Esophagus squamous epithelium (tissue), 5 donors: ENCODE measurements around the gene NHERF1. TPM values are rescaled to one million over a fixed set of nuclear protein-coding genes. Genes with fewer than 3 reads are reported as not detected.

Experiments
- DNase-seq: peaks from one replicate; lab custom pipeline; 2025; lab: John Stamatoyannopoulos, UW
- H3K27ac ChIP-seq, 4 donors: fragments of 200-600 bp; sonication (generic); one replicate each; pipeline ENCODE4 v1.5.1; 2016 to 2019; ENCODE audit warnings: mild to moderate bottlenecking in 1 of 4
- H3K27me3 ChIP-seq, 4 donors: fragments of 200-600 bp; sonication (generic); 1 replicate in 3 of 4; 2 replicates in 1 of 4; pipeline versions ENCODE4 v1.5.1 to v1.6.0; 2017 to 2021; ENCODE audit warnings: antibody characterized with exemption in 1 of 4
- H3K36me3 ChIP-seq, 3 donors: fragments of 200-600 bp; sonication (generic); one replicate each; pipeline ENCODE4 v1.5.1; 2016 to 2019
- H3K4me1 ChIP-seq, 3 donors: fragments of 200-600 bp; sonication (generic); one replicate each; pipeline ENCODE4 v1.5.1; 2017 to 2019
- H3K4me3 ChIP-seq, 4 donors: fragments of 200-600 bp; sonication (generic); 1 replicate in 3 of 4; 2 replicates in 1 of 4; pipeline ENCODE4 v1.5.1; 2016 to 2019; ENCODE audit warnings: mild to moderate bottlenecking in 2 of 4, moderate library complexity in 1 of 4
- H3K9me3 ChIP-seq, 3 donors: fragments of 200-600 bp; sonication (generic); one replicate each; pipeline ENCODE4 v1.5.1; 2016 to 2019
- POLR2A ChIP-seq, 4 donors: fragments of 450-650 bp; IDR thresholded peaks; one replicate each; pipeline ENCODE4 v1.6.1; 2017; ENCODE audit warnings: antibody characterized with exemption in 4 of 4, mild to moderate bottlenecking in 4 of 4, moderate library complexity in 3 of 4
- WGBS, 2 donors: methylation state at CpG; one replicate each; pipeline ENCODE4 v1.1.5; 2018; 5-methylcytosine and 5-hydroxymethylcytosine counted together
- intact Hi-C: fragments of 100-400 bp; cut with DNase I; formaldehyde crosslinking; loops from one replicate; pipeline ENCODE4 v1.15.0; 2022
- total RNA-seq, 4 donors: library from RNA; depleted of rRNA; stranded (reverse); fragments of >200 nt; gene quantifications; one replicate each; pipeline ENCODE4 v1.1.0, GENCODE V29; 2016
- TF ChIP-seq, protein P1 (sequence below), 6 experiments: fragments of 450-650 bp in 4 of 6; fragments of 200-600 bp in 2 of 6; sonication (generic) in 2 of 6; IDR thresholded peaks; one replicate each; pipeline ENCODE4 v1.5.1; 2016 to 2019; ENCODE audit warnings: antibody characterized with exemption in 6 of 6, mild to moderate bottlenecking in 4 of 6, moderate library complexity in 4 of 6
- donor health status: DM: yes; HTN: yes; CAD: no.

NHERF1 gene
- total RNA-seq, 4 donors from 2014 or later, result 214 to 483 (median 313) TPM

DNA sequence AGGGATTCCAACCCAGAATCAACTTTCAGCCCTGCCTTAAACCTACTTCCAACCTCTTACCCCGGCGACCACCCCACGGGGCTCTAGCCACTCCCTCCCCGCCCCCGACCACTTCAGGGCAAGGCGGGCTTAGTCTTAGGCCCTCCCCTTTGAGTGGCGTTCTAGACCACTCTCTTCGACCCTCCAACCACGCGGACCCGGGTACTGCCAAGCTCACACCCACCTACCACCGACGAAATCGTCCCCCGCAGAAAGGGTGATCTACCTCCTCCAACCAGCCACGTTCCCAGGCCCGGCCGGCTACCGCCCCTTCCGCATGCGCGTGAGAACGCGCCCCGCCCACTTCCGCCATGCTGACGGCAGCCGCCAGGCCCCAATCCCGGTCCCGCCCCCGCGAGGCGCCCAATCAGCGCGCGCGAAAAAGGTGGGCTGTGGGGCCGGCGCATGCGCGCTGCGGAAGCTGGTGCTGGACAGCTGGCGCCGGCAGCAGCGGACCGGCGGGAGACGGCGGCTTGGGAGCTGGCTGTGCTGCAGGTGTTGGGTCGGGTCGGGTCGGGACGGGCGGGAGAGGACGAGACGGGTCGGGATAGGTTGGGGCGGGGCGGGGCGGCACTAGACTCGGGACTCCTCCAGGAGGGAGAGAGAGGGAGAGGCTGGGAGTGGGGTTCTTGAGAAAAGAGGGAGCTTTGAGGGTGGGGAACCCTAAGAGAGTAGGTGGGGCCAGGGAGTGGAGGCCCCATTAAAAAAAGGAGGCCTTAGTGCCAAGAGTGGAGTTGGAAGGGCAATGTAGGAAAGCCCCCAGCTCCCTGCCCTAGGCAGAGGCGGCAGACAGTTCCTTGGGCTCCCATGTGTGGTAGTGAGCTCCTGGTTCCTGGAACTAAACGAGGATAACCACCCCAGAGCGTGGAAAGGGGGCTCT is 27.9 kb downstream of the NHERF1 start, which contains the start of gene NAT9:
NAT9 (minus strand) TSS at position 302 of the 919 bp plus-strand sequence. CDS start 647 bp downstream, outside the sequence.
- H3K9me3 ChIP-seq, result no peaks in the 10 kb centered on the region
- intact Hi-C loops, result no loop called here
- WGBS, 2 donors, result 0 to 1% methylated on average over 10 to 29 of the region's 64 CpGs
- peaks cover 16 to 45% (median 22%) of the 10 kb centered on the region in 3 donors for H3K36me3 ChIP-seq
- peak within 1 kb of the TSS; percentile 71 to 88 (median 87) for H3K27ac ChIP-seq
- peak in 3 of 4 donors; percentile 42 to 81 (median 67) for TF ChIP-seq POLR2A (IDR thresholded peaks at IDR 0.05)
- TF ChIP-seq, protein P1, sequence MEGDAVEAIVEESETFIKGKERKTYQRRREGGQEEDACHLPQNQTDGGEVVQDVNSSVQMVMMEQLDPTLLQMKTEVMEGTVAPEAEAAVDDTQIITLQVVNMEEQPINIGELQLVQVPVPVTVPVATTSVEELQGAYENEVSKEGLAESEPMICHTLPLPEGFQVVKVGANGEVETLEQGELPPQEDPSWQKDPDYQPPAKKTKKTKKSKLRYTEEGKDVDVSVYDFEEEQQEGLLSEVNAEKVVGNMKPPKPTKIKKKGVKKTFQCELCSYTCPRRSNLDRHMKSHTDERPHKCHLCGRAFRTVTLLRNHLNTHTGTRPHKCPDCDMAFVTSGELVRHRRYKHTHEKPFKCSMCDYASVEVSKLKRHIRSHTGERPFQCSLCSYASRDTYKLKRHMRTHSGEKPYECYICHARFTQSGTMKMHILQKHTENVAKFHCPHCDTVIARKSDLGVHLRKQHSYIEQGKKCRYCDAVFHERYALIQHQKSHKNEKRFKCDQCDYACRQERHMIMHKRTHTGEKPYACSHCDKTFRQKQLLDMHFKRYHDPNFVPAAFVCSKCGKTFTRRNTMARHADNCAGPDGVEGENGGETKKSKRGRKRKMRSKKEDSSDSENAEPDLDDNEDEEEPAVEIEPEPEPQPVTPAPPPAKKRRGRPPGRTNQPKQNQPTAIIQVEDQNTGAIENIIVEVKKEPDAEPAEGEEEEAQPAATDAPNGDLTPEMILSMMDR (IDR thresholded peaks at IDR 0.05), result peak in 1 of 6 experiments; percentile 52
- no peaks in the 10 kb centered on the region for H3K27me3 ChIP-seq
- H3K4me3 ChIP-seq, result peak within 1 kb of the TSS; percentile 59 to 99 (median 86)
- peak; percentile 71 for DNase-seq
- peaks cover 15 to 68% (median 28%) of the 10 kb centered on the region in 3 donors for H3K4me1 ChIP-seq

DNA sequence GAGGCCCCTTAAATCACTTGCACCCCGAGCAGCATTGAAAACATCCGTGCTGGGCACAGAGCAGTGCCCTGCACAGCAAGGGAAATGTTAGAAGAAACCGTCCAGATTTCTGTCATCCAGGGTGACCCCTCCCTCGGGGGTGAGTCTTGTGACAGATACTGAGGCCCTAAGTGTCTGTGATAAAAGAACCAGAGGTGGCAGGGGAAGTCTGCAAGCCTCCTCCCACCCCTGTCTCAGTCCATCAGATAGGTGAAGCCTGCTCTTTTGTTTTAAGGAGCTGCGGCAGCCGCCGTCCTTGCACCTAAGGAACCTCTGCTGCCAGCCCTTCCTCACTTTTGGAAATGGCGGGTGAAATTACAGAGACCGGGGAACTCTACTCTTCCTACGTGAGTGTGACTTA is 28.6 kb downstream of the NHERF1 start:
- H3K27me3 ChIP-seq, result no peaks in the 10 kb centered on the region
- no peak for DNase-seq
- peak overlapping the region in 3 of 4 donors; percentile 71 to 88 (median 87) for H3K27ac ChIP-seq
- TF ChIP-seq POLR2A (IDR thresholded peaks at IDR 0.05), result no peak
- TF ChIP-seq, protein P1 (IDR thresholded peaks at IDR 0.05), result no peak
- peaks cover 15 to 68% (median 28%) of the 10 kb centered on the region in 3 donors for H3K4me1 ChIP-seq
- intact Hi-C loops, result no loop called here
- peak overlapping the region; percentile 59 to 99 (median 86) for H3K4me3 ChIP-seq
- WGBS, 2 donors, result 28 to 43% methylated on average over 5 to 10 of the region's 10 CpGs
- H3K9me3 ChIP-seq, result no peaks in the 10 kb centered on the region
- H3K36me3 ChIP-seq, result peaks cover 9 to 45% (median 20%) of the 10 kb centered on the region in 3 donors

DNA sequence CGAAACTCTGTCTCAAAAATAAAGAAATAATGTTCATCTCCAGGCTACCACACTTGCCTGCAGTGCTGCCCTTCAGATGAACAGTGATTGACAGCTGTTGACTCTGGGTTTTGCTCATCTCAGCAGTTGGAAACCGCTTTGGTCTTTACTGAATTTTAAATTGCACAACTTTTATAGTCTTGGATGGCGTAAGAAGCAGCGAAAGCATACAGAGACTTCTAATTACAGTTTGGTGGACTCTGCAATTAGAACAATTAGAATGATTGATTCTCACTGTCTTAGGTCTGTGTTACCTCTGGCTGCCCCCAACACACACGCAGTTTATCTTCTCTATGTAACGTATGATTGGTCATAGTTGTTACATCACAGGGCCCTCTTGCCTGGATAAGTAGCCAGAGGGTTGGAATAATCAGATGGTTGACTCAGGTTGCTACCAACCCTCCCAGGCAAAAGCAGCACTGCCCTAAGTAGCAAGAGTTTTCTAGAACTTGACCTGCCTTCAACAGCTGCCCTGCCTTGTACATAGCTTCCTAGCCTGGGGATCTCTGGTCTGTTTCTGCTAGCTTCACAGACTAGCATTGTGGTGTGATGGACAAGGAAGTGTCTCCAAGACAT is 29.6 kb downstream of the NHERF1 start:
- peaks cover 0 to 45% (median 11%) of the 10 kb centered on the region in 3 donors for H3K36me3 ChIP-seq
- peaks cover 15 to 68% (median 28%) of the 10 kb centered on the region in 3 donors for H3K4me1 ChIP-seq
- no peak overlapping the region for H3K27ac ChIP-seq
- no peak overlapping the region for H3K4me3 ChIP-seq
- 67 to 79% methylated on average over 5 to 6 of the region's 6 CpGs for WGBS, 2 donors
- intact Hi-C loops, result no loop called here
- H3K27me3 ChIP-seq, result no peaks in the 10 kb centered on the region
- TF ChIP-seq, protein P1 (IDR thresholded peaks at IDR 0.05), result no peak
- no peak for TF ChIP-seq POLR2A (IDR thresholded peaks at IDR 0.05)
- DNase-seq, result no peak
- H3K9me3 ChIP-seq, result no peaks in the 10 kb centered on the region

DNA sequence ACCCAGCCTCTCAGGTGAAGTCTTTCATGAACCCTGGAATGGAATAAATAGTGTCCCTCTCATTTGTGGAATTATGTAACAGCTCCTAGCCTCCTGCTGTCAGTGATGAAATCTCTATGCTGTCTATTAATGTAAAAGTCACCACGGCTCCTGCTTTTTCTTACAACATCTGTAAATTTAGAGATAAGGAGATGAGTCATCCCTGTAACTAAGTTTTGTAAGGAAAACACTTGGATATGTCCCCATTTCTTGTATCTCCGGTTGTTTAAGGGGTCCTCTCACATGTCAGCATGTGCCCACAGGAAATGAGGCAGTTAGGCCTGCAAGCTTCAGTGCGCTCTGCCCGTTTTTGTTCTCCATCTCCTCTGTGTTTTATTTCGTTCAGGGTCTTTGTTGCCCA is 30.5 kb downstream of the NHERF1 start:
- Histone ChIP-seq H3K4me3 (no peak overlapping the region), H3K9me3 (no peaks in the 10 kb centered on the region), H3K4me1 (peaks cover 15 to 59% (median 28%) of the 10 kb centered on the region in 3 donors), H3K27ac (peak overlapping the region in 3 of 4 donors; percentile 10 to 73 (median 31)), H3K36me3 (peaks cover 0 to 37% (median 4%) of the 10 kb centered on the region in 3 donors), H3K27me3 (no peaks in the 10 kb centered on the region)
- intact Hi-C loops, result no loop called here
- WGBS, 2 donors, result 61 to 65% methylated on average over 5 of the region's 5 CpGs
- DNase-seq, result no peak
- TF ChIP-seq POLR2A (IDR thresholded peaks at IDR 0.05), result no peak
- TF ChIP-seq, protein P1 (IDR thresholded peaks at IDR 0.05), result no peak
